Stimulated activated CD4-positive, alpha-beta T cell treated with anti-CD3 and anti-CD28 coated beads, Interleukin-1b, Interleukin-23, amount 100 ng/mL, for 48 hours (primary cell): ENCODE data around the gene MYH11.
"Not testable (repeated sequence)": the region's sequence is repeated elsewhere in the genome, so short reads cannot be mapped to it uniquely, and the experiment has no call there.

Experiments used
- DNase-seq: peaks from one replicate; pipeline ENCODE4 v3.0.0-alpha.2; 2020

Gene MYH11

GRCh38 chr16:15658556-15658955 lies 198.3 kb downstream of the MYH11 start:
- no peak for DNase-seq

GRCh38 chr16:15658149-15658548 lies 198.7 kb downstream of the MYH11 start:
- DNase-seq = no peak

GRCh38 chr16:15655561-15655960 lies 201.3 kb downstream of the MYH11 start:
- not testable (repeated sequence) for DNase-seq

- DNase-seq = no peak
Observed at GRCh38 chr16:15654591-15654990, 202.2 kb downstream of the MYH11 start.

- DNase-seq = no peak
Observed at GRCh38 chr16:15653227-15653626, 203.6 kb downstream of the MYH11 start.
